Inflammatory macrophage treated with lipopolysaccharide for 1 hour (primary cell): ENCODE results near the gene KCTD3.

Source experiments
- DNase-seq, 2 donors: peaks; one replicate each; pipeline ENCODE4 v3.0.0-alpha.2; 2020 to 2022

KCTD3 gene

DNA sequence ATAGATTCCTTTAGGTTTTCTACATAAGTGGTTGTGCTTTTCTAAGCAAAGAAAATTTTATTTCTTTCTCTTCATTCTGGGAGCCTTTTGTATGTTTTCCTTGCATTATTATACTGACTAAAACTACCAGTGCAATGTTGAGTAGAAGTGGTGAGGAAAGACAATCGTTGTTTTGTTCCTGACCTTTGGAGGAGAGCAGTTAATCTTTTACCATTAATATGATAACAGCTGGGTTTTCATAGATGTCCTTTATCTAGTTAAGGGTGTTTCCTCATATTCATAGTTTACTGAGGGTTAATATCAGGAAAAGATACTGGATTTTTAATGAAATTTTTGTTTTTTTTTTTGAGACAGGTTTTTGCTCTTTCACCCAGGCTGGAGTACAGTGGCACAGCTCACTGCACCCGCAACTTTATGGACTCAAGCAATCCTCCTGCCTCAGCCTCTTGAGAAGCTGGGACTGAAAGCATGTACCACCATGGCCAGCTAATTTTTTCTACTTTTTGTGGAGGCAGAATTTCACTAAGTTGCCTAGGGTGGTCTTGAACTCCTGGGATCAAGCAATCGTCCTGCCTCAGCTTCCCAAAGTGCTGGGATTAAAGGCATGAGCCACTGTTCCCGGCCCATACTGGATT is 9.0 kb upstream of the KCTD3 start:
- DNase-seq, result no peak

DNA sequence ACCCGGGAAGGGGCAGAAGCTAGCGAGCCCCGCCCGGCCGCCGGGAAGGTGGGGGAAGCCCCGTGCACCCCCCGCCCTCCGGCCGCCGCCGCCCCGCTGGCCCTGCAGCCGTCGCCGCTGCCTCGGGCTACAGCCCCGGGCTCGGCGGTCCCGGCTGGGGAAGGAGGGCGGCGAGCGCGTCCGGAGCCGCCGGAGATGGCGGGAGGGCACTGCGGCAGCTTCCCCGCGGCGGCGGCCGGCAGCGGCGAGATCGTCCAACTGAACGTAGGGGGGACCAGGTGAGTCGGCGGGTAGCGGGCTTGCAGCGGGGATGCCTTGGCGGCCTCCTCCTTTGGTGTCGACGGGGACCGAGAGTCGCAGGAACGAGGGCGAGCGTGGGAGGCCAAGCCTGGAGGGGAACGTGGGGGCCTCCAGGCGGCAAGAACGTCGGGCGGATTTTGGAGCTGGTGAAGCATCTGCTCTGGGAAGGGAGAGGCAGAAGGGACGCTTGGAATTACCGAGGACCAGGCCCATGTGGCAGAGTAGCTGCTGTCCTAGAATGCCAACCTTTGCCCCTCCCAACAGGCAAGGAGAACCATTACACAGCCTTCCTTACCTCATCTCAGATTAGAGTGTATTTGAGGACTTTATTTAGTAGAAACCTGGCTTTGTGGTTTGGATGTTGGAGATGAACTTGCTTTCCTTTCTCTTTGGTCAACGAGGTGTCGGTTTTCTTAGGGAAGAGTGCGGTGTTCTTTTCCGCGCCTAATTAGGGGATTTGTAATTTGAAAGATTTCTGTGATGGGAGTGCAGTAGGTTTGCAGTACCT is 591 bp downstream of the KCTD3 start:
- DNase-seq, result peak; percentile 18 to 31

DNA sequence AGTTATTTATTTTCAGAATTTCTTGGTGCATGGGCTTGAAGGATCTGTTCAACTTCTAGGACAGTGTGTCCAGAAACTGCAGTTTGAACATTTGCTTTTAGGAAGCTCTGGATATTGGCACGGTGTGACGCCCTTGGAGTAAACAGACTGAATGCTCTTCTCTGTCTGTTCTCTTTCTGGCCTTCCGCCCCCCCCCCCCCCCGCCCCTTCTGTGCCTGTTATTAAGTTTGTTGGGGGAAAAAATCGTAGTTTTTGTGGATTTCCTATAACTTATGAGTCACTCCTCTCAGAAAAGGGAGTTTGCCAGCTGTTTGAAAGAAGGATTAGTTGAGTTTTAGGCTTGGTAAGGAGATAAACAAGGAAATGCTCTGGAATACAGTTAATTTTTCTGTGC is 1.2 kb downstream of the KCTD3 start:
- DNase-seq, result peak; percentile 3 to 15

DNA sequence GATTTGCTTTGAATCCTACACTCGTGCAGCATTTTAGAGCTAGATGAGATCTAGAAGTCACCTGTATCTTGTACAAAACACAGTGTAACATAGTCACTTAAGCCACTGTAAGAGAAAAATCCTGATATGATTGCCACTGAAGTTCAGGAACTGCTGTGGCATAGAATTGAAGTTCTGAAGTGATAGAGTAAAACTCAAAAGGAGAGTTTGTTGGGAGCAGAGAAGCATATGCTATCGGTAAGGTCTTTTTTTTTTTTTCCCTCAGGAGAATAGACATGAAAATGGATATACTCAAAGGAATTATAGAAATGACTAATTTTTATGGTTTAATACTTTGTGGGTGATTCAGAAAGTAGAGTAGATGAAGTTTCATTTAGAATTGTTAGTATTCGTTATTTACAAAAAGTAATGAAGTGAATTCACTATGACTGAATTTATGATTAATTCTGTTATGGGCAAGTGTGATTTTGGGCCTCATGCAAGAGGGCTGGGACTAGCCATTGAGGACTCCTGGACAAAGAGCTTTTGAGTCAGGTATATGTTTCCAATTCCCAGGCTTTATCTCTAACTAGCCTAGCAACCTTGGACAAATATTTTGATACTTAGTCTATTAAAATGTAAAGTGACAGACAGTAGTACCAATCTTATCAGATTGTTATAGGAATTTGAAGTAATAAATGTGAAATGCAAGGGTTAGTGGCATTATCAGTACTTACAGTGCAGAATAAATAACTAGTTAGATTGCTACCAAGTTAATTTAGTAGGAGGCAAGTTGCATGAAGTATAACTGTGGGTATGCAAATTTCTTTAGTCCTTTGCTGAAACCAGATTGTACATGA is 3.1 kb downstream of the KCTD3 start:
- no peak for DNase-seq

DNA sequence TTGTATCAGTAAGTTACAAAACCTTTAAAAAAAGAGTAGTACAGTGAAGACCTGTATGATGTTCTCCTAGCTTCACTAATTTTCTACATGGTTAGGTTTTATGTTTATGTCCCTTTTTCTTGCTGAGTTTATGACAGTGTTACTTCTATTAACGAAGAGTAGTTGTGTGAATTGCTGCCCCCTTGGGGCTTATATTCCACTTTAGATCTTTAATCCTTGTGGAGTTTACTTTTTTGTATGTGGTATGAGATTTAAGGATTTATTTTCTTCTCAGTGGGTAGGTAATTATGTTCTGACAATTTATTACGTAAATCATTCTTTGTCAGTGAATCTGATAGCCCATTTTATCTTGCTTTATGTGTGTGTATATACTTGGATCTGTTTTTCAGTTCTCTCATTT is 14.8 kb downstream of the KCTD3 start:
- no peak for DNase-seq

DNA sequence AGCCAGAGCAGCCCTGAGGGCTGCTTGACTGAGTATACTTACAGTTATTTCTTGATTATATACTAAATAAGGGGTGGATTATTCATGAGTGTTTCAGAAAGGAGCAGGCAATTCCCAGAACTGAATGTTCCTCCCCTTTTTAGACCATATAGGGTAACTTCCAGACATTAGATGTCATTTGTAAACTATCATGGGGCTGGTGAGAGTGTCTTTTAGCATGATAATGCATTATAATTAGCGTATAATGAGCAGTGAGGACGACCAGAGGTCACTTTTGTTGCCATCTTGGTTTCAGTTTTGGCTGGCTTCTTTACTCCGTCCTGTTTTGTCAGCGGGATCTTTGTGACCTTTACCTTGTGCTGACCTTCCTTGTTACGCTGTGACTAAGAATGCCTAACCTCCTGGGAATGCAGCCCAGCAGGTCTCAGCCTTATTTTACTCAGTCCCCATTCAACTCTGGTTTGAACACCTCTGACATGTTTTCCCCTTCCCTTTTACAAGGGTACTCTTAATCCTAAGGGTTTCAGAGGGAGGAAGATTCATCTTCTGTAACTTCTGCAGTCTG is 16.2 kb downstream of the KCTD3 start:
- no peak for DNase-seq

DNA sequence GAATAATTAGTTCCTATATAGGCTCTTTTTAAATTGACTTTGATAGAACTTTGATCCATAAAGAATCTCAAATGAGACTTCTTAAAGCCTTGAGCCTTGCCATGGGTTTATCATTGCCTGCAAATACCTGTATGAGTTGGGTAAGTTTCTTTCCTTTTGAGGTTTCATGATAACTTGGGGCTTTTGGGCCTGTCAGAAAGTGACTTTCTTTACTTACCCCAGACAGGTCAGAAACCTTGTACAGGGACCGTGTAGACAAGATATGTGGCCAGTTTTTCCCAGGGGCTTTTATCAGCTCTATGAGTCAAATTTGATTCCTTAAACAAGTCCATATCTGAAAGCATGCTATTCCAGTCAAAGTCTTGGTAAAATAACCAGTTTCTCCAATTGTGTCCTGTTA is 17.3 kb downstream of the KCTD3 start:
- DNase-seq, result no peak

DNA sequence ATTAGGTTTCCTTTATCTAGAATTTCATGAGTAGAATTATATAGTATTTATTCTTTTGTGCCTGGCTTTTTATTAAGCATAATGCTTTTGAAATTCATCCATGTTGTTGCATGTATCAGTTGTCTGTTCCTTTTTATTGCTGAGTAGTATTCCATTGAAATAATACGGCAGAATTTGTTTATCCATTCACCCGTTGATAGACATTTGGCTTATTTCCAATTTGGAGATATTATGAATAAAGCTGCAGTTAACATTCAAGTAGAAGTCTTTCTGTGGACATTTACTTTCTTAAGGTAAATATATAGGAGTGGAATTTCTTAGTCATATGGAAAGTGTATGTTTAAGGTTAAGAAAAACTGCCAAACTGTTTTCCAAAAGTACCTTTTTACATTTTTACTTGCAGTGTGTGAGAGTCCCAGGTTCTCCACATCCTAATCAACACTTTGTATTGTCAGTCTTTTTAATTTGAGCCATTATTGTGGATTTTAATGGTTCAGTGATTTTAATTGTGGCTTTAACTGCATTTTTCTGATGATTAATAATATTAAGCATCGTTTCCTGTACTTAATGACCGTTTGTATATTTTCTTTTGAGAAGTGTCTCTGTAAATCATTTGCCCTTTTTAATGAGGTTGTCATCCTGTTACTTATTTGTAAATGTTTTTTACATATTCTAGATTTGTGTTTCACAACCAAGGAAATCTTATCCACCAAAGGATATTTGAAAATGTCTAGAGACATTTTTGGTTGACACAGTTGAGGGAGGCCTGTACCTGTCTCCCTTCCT is 22.7 kb downstream of the KCTD3 start:
- no peak for DNase-seq

DNA sequence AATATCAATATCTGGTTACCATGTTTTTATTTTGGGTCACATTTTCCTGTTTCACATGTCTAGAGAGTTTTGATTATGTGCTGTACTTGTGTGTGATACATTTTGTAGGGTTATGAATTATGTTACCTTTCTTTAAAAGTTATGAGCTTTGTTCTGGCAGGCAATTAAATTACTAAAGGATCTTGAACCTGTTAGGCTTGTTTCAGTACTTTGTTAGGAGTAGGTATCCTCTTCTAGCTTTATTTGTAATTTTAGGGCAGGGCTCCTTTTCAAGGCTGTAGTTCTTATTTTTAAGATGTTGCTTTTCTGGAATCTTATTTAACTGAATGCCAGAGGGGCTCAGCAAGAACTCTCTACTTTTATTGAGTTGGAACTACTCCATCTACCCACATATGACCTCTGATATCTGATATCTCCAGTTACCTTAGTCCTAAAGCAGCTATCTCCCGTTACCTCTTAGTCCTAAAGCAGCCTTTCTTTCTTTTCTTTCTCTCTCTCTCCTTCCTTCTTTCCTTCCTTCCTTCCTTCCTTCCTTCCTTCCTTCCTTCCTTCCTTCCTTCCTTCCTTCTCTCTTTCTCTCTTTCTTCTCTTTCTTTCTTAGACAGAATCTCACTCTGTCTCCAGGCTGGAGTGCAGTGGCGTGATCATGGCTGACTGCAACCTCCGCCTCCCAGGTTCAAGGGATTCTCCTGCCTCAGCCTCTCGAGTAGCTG is 23.8 kb downstream of the KCTD3 start:
- DNase-seq, result no peak

DNA sequence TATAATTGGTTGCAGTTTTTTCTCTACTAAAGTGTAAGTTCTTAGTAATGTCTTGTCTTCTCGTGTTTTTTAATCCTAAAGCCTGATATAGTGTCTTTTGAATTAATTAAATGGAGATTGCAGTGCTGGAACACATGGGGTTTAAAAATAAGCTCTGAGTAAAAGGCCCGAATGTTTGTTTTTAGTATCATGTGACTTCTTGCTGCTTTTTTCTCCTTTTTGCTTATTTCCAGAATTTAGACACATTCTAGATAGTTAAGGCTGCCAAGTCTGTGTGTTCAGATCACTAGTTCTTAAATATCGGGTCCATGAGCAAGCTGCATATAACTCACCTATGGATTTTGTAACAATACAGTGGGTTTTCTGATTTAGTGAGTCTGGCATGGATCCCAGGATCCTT is 27.5 kb downstream of the KCTD3 start:
- no peak for DNase-seq

DNA sequence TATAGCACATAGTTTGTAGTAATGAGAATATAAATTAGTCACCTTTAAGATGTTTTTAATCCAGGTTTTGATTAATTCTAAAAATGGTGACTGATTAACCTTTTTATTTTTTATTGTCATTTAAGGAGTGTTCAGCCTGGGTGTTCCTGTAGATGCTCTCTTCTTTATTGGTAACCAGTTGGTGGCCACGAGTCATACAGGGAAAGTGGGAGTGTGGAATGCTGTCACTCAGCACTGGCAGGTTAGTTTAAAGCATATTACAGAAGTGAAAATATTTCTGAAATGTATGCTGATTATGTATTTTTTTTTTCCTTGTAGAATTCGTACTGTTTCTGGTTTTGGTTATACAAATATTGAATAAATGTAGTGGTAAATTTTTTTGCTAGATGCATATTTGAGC is 28.1 kb downstream of the KCTD3 start:
- DNase-seq, result no peak

DNA sequence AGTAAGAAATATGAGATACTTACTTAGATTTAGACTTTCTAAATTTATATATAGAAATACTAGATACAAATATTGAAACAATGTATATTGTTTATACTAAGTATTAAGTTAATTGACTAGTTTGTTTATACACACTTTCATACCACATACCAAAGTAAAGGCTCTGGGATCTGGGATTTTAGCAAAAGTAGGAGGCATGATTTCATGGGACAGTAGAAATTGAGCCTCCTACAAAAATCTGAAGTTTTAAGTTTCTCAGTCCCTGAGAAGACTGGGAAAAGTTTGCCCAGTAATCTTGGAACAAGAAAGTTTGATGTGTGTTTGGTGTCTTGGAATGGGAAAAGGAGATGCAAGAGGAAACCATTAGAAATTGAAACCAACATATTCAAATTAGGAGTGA is 30.9 kb downstream of the KCTD3 start:
- DNase-seq, result no peak

DNA sequence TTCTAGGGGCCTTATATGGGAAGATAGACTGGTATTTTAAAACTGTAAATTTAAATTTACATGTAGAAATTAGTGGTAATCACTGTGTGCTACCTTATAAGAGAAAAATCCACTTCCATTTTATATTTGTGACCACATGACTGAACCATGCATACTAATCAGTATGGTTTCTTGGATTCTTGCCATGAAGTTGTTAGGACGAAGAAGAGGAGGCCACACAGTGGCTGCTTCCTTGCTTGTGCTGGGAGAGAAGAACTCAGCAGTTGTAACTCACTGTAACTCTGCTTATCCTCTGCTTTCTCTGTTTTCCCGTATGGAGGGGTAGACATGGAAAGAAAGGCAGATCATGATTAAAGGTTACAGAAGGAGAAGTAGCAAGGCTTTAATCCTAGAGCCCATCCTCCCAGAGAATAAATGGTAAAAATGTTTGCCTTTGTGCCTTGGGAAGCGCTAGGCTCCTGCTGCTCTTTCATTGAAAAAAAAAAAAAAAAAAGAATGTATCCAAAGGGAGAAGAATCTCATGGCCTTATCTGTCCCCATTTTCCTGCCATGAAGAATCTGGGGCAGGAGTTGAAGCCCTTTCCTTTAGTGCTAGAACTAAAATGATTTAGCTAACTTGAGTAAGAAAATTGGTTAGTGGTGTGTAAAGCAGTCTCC is 32.4 kb downstream of the KCTD3 start:
- DNase-seq, result no peak

DNA sequence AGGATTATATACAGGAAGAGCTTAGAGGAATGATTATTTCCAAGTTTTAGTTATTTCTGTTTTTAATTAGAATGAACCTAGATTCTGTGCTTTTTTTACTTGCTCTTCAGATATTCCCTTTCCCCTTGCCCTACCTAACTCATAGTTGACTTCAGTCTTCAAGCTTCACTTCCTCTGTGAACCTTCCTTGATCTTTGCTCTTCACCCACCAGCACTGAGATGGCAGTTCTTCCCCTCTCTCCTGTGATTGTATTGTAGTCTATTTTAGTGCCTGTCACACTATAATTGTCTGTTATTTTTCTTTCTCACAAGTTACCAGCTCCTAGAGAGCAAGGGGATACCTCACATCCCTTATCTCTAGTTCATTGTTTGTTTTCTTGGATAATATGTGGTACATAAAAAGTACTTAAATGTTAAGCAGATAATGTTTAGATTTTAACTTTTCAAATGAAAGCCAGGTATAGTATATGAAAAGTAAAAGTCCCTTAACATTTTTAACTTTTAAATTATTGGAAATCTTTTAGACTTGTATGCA is 33.2 kb downstream of the KCTD3 start:
- DNase-seq, result no peak

DNA sequence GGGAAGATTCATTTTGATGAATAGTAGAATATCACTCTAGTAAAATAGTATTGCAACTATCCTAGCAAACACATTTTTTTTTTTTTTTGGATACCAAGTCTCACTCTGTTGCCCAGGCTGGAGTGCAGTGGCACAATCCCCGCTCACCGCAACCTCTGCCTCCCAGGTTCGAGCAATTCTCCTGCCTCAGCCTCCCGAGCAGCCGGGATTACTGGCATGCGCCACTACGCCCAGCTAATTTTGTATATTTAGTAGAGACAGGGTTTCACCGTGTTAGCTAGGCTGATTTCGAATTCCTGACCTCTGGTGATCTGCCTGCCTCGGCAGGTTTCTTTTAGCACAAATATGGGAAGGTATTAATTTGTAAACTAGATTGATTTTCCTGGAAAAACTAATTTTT is 33.8 kb downstream of the KCTD3 start:
- DNase-seq, result no peak

DNA sequence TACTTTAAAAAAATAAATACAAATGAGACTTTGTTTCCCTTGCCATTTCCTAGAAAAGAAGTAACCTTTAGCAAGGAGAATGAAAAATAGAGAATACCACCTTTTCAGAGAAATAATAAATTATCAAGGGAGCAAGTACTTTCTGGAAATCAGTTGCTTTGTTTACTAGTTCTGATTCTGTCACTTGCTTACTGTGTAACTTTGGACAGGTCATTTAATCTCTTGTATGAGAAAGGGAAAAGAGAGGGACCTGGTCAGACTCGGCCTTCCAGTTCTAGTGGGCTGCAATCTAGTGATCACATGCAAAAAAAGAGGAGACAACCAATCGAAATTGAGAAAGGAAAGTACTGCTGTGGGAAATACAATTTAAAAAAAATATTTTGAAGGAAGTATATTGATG is 34.2 kb downstream of the KCTD3 start:
- no peak for DNase-seq

DNA sequence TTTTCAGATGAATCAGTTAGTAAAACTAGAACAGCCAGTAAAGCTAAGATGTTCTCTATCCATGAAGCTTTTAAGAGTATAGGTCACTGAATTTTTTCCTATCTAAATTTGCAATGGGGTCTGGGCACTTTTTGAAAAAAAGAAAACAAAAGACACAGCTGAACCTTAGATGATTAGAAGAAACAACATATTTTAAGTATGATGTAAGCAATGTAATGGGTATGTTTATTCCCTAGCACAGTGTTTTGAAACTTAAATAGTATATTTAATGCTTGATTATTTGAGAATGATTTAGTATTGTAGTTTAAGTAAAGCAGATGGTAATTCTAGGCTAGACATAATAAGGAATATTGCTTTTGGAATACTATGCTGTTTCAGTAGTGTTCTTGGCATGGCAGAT is 36.2 kb downstream of the KCTD3 start:
- DNase-seq, result no peak

DNA sequence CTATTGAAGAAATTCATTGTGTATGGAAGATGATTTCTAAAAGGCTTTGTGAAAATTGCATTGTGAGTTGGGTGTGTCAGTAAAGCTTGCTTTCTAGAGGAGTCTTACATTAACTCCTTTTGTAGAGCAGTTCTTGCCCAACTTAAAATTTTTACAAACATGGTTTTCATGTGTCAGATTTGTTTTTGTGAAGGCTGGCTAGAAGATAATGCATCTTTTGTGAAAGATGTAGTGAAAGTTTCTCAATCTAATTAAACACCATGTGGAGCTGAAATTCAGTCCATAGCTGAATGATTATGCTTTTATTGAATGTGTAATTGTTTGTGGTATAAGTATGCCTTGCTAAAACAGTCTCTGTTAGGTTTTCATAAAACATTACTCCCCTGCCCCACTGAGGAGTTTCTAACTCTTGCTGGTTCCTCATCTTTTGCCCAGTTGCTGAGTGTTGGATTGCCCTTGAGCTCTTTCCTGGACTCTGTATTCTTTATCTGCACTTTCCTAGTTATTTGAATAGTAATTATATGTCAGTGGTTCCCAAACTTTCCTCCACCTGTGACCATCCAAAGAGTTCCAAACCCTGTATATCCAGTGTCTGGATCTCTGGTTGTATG is 38.0 kb downstream of the KCTD3 start:
- DNase-seq, result no peak

DNA sequence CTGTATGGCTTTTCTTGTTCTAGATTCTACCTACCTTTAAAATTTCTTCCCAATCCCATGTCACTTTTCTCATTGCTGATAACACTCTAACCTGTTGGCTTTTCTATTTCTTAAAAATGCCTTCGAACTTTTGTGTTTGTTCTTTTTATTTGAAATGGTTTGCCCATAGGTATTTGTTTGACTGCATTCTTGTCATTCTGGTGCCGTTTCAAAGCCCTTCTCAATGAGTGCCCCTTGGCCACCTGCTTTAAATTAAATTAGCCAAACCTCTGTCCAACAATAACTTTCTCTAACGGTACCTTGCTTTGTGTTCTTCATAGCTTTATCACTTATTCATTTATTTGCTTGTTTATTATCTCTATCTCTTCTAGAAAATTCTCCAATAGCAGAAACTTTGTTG is 38.9 kb downstream of the KCTD3 start:
- no peak for DNase-seq

DNA sequence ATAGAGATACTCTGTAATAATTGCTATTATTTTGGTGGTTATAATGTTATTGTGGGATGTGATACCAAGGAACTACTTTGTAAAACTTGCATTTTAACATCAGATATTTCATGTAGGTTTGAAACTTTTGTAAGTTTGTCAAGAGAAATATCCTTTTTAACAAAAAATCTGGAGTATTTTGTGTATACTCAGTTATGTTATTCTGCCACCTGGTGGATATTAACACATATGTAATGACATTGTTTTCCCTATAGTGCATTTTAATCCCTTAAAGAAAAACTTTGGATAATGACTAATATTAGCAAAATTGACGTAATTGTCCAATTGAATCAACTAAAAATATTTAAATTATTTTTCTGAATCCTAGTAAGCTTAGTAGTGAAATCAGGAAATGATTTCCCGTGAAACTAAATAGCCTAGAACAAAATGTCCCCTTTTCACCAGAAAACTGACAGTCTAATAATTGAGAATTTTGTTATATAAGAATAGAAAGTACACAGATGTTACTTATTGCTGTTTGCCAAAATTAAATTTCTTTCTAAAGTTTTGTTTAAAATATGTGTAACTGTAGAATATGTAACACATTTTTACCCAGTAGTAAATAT is 39.6 kb downstream of the KCTD3 start:
- DNase-seq, result peak; percentile 9 to 25
